Liver (tissue), 3 donors: ENCODE data around the gene MAGEB17.

Experiments used
- EGR1 ChIP-seq, 2 donors: IDR thresholded peaks; 2 replicates each; pipeline ENCODE4 v1.6.1; 2016 to 2018; ENCODE audit warnings: antibody characterized with exemption in 2 of 2, low read depth in 2 of 2
- GABPA ChIP-seq, 2 donors: IDR thresholded peaks in 1 of 2; conservative IDR thresholded peaks in 1 of 2; 2 replicates each; pipeline ENCODE4 v1.6.1; 2016; ENCODE audit warnings: antibody characterized with exemption in 2 of 2, mild to moderate bottlenecking in 1 of 2, moderate library complexity in 1 of 2
- HNF4A ChIP-seq, 2 donors: conservative IDR thresholded peaks; 2 replicates each; pipeline ENCODE4 v1.6.1; 2016; ENCODE audit warnings: antibody characterized with exemption in 2 of 2, mild to moderate bottlenecking in 2 of 2
- JUND ChIP-seq, 2 donors: IDR thresholded peaks; 2 replicates each; pipeline ENCODE4 v1.6.1; 2016; ENCODE audit warnings: antibody characterized with exemption in 2 of 2
- RAD21 ChIP-seq, 2 donors: IDR thresholded peaks; 2 replicates each; pipeline ENCODE4 v1.6.1; 2016; ENCODE audit warnings: antibody characterized with exemption in 2 of 2, mild to moderate bottlenecking in 2 of 2
- RXRA ChIP-seq, 2 donors: IDR thresholded peaks; 2 replicates each; pipeline ENCODE4 v1.6.1; 2017 to 2018; ENCODE audit warnings: antibody characterized with exemption in 2 of 2, mild to moderate bottlenecking in 1 of 2
- SP1 ChIP-seq: IDR thresholded peaks from 2 replicates; pipeline ENCODE4 v1.6.1; 2018; ENCODE audit warnings: antibody characterized with exemption, mild to moderate bottlenecking
- TAF1 ChIP-seq: conservative IDR thresholded peaks from 2 replicates; pipeline ENCODE4 v1.6.1; 2016; ENCODE audit warnings: antibody characterized with exemption, mild to moderate bottlenecking
- YY1 ChIP-seq: IDR thresholded peaks from 2 replicates; pipeline ENCODE4 v1.6.1; 2016; ENCODE audit warnings: antibody characterized with exemption, mild to moderate bottlenecking
- TF ChIP-seq, protein P1 (sequence below): fragments of 150-350 bp; IDR thresholded peaks from 2 replicates; pipeline ENCODE4 v1.5.1; 2017; ENCODE audit warnings: improper control_type of control experiment, low read depth, low read length; ENCODE audit not compliant: missing input control
- TF ChIP-seq, protein P2 (sequence below): IDR thresholded peaks from 2 replicates; pipeline ENCODE4 v1.6.1; 2016; ENCODE audit warnings: antibody characterized with exemption
- TF ChIP-seq, protein P3 (sequence below): IDR thresholded peaks from 2 replicates; pipeline ENCODE4 v1.6.1; 2016; ENCODE audit warnings: antibody characterized with exemption, mild to moderate bottlenecking
- TF ChIP-seq, protein P4 (sequence below): IDR thresholded peaks from 2 replicates; pipeline ENCODE4 v1.6.1; 2016; ENCODE audit warnings: antibody characterized with exemption
- TF ChIP-seq, protein P5 (sequence below): IDR thresholded peaks from 2 replicates; pipeline ENCODE4 v1.6.1; 2016; ENCODE audit warnings: antibody characterized with exemption
- donor health status: healthy.
- donor health status: healthy.

DNA sequence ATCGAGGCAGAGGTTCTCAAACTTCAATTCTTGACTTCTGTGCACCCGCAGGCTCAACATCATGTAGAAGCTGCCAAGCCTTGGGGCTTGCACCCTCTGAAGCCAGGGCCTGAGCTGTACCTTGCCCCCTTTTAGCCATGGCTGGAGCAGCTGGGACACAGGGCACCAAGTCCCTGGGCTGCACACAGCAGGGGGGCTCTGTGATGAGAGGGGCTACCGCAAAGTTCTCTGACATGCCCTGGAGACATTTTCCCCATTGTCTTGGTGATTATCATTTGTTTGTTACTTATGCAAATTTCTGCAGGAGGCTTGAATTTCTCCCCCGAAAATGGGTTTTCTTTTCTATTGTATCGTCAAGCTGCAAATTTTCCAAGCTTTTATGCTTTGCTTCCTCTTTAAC is 4.9 kb upstream of the MAGEB17 start:
- TF ChIP-seq, protein P1, sequence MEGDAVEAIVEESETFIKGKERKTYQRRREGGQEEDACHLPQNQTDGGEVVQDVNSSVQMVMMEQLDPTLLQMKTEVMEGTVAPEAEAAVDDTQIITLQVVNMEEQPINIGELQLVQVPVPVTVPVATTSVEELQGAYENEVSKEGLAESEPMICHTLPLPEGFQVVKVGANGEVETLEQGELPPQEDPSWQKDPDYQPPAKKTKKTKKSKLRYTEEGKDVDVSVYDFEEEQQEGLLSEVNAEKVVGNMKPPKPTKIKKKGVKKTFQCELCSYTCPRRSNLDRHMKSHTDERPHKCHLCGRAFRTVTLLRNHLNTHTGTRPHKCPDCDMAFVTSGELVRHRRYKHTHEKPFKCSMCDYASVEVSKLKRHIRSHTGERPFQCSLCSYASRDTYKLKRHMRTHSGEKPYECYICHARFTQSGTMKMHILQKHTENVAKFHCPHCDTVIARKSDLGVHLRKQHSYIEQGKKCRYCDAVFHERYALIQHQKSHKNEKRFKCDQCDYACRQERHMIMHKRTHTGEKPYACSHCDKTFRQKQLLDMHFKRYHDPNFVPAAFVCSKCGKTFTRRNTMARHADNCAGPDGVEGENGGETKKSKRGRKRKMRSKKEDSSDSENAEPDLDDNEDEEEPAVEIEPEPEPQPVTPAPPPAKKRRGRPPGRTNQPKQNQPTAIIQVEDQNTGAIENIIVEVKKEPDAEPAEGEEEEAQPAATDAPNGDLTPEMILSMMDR: no peak
- TF ChIP-seq, protein P2, sequence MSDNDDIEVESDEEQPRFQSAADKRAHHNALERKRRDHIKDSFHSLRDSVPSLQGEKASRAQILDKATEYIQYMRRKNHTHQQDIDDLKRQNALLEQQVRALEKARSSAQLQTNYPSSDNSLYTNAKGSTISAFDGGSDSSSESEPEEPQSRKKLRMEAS: no peak
- TF ChIP-seq RAD21 (IDR thresholded peaks at IDR 0.05) (no peak), GABPA (IDR thresholded peaks at IDR 0.05 in 1 of 2, conservative IDR thresholded peaks at IDR 0.05 in 1 of 2) (no peak), YY1 (no peak), RXRA (IDR thresholded peaks at IDR 0.05) (no peak), EGR1 (IDR thresholded peaks at IDR 0.05; ENCODE audit: low read depth in 2 of 2) (no peak), TAF1 (no peak), JUND (IDR thresholded peaks at IDR 0.05) (no peak), HNF4A (conservative IDR thresholded peaks at IDR 0.05) (no peak), SP1 (no peak)
- TF ChIP-seq, protein P3, sequence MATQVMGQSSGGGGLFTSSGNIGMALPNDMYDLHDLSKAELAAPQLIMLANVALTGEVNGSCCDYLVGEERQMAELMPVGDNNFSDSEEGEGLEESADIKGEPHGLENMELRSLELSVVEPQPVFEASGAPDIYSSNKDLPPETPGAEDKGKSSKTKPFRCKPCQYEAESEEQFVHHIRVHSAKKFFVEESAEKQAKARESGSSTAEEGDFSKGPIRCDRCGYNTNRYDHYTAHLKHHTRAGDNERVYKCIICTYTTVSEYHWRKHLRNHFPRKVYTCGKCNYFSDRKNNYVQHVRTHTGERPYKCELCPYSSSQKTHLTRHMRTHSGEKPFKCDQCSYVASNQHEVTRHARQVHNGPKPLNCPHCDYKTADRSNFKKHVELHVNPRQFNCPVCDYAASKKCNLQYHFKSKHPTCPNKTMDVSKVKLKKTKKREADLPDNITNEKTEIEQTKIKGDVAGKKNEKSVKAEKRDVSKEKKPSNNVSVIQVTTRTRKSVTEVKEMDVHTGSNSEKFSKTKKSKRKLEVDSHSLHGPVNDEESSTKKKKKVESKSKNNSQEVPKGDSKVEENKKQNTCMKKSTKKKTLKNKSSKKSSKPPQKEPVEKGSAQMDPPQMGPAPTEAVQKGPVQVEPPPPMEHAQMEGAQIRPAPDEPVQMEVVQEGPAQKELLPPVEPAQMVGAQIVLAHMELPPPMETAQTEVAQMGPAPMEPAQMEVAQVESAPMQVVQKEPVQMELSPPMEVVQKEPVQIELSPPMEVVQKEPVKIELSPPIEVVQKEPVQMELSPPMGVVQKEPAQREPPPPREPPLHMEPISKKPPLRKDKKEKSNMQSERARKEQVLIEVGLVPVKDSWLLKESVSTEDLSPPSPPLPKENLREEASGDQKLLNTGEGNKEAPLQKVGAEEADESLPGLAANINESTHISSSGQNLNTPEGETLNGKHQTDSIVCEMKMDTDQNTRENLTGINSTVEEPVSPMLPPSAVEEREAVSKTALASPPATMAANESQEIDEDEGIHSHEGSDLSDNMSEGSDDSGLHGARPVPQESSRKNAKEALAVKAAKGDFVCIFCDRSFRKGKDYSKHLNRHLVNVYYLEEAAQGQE: no peak
- TF ChIP-seq, protein P4, sequence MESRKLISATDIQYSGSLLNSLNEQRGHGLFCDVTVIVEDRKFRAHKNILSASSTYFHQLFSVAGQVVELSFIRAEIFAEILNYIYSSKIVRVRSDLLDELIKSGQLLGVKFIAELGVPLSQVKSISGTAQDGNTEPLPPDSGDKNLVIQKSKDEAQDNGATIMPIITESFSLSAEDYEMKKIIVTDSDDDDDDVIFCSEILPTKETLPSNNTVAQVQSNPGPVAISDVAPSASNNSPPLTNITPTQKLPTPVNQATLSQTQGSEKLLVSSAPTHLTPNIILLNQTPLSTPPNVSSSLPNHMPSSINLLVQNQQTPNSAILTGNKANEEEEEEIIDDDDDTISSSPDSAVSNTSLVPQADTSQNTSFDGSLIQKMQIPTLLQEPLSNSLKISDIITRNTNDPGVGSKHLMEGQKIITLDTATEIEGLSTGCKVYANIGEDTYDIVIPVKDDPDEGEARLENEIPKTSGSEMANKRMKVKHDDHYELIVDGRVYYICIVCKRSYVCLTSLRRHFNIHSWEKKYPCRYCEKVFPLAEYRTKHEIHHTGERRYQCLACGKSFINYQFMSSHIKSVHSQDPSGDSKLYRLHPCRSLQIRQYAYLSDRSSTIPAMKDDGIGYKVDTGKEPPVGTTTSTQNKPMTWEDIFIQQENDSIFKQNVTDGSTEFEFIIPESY: no peak
- TF ChIP-seq, protein P5, sequence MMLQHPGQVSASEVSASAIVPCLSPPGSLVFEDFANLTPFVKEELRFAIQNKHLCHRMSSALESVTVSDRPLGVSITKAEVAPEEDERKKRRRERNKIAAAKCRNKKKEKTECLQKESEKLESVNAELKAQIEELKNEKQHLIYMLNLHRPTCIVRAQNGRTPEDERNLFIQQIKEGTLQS: no peak
